Measurements from ENCODE around the gene GALK2.

DNA sequence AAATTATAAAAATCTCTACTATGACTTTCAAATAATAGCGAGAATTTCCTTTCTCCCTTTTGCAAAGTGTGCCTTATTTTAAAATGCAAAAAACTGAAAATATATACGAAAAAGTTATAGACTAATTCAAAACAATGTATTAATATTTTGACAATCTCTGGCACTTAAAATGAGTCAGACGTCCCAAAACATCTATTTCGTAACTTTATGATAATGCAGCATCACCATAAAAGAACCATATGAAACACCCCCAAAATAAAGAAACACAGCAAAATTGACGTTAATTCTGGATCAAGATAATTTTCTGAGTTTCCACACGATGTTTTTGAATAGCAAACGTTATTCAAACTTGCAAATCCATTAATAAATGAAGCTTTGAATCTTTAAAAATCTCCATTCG lies 15.7 kb upstream of the GALK2 start:
- TF ChIP-seq, protein P1, sequence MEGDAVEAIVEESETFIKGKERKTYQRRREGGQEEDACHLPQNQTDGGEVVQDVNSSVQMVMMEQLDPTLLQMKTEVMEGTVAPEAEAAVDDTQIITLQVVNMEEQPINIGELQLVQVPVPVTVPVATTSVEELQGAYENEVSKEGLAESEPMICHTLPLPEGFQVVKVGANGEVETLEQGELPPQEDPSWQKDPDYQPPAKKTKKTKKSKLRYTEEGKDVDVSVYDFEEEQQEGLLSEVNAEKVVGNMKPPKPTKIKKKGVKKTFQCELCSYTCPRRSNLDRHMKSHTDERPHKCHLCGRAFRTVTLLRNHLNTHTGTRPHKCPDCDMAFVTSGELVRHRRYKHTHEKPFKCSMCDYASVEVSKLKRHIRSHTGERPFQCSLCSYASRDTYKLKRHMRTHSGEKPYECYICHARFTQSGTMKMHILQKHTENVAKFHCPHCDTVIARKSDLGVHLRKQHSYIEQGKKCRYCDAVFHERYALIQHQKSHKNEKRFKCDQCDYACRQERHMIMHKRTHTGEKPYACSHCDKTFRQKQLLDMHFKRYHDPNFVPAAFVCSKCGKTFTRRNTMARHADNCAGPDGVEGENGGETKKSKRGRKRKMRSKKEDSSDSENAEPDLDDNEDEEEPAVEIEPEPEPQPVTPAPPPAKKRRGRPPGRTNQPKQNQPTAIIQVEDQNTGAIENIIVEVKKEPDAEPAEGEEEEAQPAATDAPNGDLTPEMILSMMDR (conservative IDR thresholded peaks at IDR 0.05; ENCODE audit: low read length) = no peak
- TF ChIP-seq EZH2phosphoT487 (IDR thresholded peaks at IDR 0.05; ENCODE audit: borderline replicate concordance, low read depth, low read length) = no peak

All from OCI-LY7 (cell line).